Melanocyte of skin (primary cell): Measurements from ENCODE around the gene TTC39B. TPM values are rescaled to one million over a fixed set of nuclear protein-coding genes. Genes with fewer than 3 reads are reported as not detected.

Experiments used
- small RNA-seq, 2 donors: library from RNA; depleted of rRNA; stranded (forward); fragments of <200 nt; gene quantifications; one replicate each; pipeline ENCODE3, GENCODE V24; 2012
- total RNA-seq, 2 donors: library from RNA; depleted of rRNA; stranded (reverse); fragments of >200 nt; gene quantifications; 2 replicates each; pipeline ENCODE4 v1.2.3, GENCODE V29; 2012

The TTC39B gene
- 1 to 10 TPM; 1.7 to 2.8 TPM for total RNA-seq

DNA sequence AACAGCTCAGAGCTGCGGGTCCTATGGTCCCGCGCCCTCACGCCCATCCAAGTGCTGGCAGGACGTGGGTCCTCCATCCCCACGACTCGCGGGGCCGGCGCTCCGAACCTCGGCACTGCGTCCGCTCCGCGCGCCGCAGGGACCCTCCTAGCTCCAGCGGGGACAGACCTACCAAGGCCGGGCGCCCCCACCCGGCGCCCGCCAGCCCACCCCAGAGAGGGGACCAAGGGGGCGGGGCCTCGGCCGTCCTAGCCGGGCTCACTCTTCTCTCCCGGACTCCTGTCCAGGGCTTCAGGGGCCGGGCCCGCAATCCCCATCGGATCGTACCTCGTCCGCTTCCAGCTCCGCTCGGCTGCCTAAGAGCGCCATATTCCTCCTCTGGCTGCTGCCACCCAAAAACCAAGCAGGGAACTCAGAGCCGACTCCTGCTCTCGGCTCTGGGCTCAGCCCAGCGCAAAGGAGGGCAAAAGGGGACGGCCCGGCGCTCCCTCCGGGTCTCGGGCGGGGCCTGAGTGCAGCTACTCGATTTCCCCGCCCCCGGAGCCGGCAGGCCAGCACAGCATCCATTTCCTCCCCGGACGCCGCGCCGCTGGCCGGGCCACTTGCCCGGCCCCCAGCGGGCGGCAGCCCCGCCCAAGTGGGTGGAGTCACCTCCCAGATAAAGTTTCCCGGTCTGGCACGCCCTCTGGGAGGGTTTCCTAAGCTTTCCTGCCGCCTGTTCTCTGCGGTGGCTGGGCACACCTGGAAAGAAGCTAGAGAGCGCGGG is at the start of gene TTC39B:
Gene TTC39B, minus strand, starts transcription at position 460 of the 766 bp plus-strand sequence. Its CDS starts 91 bp downstream, at position 369.

Small RNA genes lying within 50 kb of the gene (small RNA-seq; reads per million reads assigned to genes)
- 0 reads per million in 2 donors for gene RNU6-559P

Other genes starting within 250 kb of the TTC39B start
- gene SNAPC3, start 115.7 kb upstream of the TTC39B start, total RNA-seq = 10 to 100 TPM; 30.6 to 41.0 TPM
- gene PSIP1, start 203.8 kb upstream of the TTC39B start, total RNA-seq = 10 to 100 TPM; 20.0 to 34.3 TPM
- 10 to 100 TPM in 1 of 2 donors, 1 to 10 TPM in 1; 9.0 to 22.7 TPM for gene CCDC171, start 245.8 kb upstream of the TTC39B start, total RNA-seq